IMR-90 (cell line): ENCODE measurements around the gene PSAP. TPM values are rescaled to one million over a fixed set of nuclear protein-coding genes. Genes with fewer than 3 reads are reported as not detected.

Experiments used
- ATAC-seq: fragments of 200-7000 bp; cut with Tn5 transposase; 2 replicates; pipeline ENCODE4 v1.9.1; 2020; ENCODE audit warnings: low read depth, mild to moderate bottlenecking, moderate library complexity
- BruUV-seq: library from RNA; stranded (reverse); fragments of 400-500 nt; replicated peaks from 2 replicates; lab custom pipeline; 2021; lab: Mats Ljungman, UMichigan
- CTCF ChIA-PET: fragments of 300-600 bp; formaldehyde crosslinking; extraction: SDS; loops from one replicate; lab custom pipeline; 2021; ENCODE audit warnings: antibody characterized with exemption; lab: Yijun Ruan, JAX
- POLR2A ChIA-PET: fragments of 300-600 bp; sonication (Branson Sonifier 250); formaldehyde crosslinking; loops from one replicate; lab custom pipeline; 2022; ENCODE audit warnings: antibody characterized with exemption; ENCODE audit not compliant: unreplicated experiment; lab: Charles Lee
- DNase-seq: peaks from one replicate; pipeline ENCODE4 v3.0.0; 2013
- H2AFZ ChIP-seq: replicated peaks from 2 replicates; pipeline ENCODE3; 2013; ENCODE audit warnings: low read length, mild to moderate bottlenecking; ENCODE audit not compliant: poor library complexity
- H2AK5ac ChIP-seq: 2 replicates; pipeline ENCODE4 v1.6.1; 2013; ENCODE audit warnings: low read depth, low read length, inconsistent platforms
- H2AK9ac ChIP-seq: replicated peaks from 2 replicates; pipeline ENCODE3; 2013; ENCODE audit warnings: mild to moderate bottlenecking, low read depth, low read length, moderate library complexity; ENCODE audit not compliant: poor library complexity
- H2BK120ac ChIP-seq: 2 replicates; pipeline ENCODE4 v1.6.1; 2013; ENCODE audit warnings: low read depth, low read length, inconsistent platforms
- H2BK15ac ChIP-seq: 3 replicates; pipeline ENCODE4 v1.6.1; 2013; ENCODE audit warnings: low read depth, low read length, inconsistent platforms
- H2BK20ac ChIP-seq: 2 replicates; pipeline ENCODE4 v1.6.1; 2013; ENCODE audit warnings: low read depth, mild to moderate bottlenecking, inconsistent platforms, low read length, moderate library complexity
- H2BK5ac ChIP-seq: 2 replicates; pipeline ENCODE4 v1.6.1; 2013; ENCODE audit warnings: mild to moderate bottlenecking, low read depth, low read length, inconsistent platforms; ENCODE audit not compliant: poor library complexity, severe bottlenecking
- H3K14ac ChIP-seq: replicated peaks from 2 replicates; pipeline ENCODE4 v1.6.1; 2013; ENCODE audit warnings: low read depth, low read length, inconsistent platforms
- H3K18ac ChIP-seq: 2 replicates; pipeline ENCODE4 v1.6.1; 2013; ENCODE audit warnings: low read depth, low read length, control low read depth
- H3K23ac ChIP-seq: 2 replicates; pipeline ENCODE4 v1.6.1; 2013; ENCODE audit warnings: low read depth, low read length, inconsistent platforms
- H3K27ac ChIP-seq: 2 replicates; pipeline ENCODE4 v1.5.1; 2013; ENCODE audit warnings: mild to moderate bottlenecking, control low read depth, low read length; ENCODE audit not compliant: insufficient read depth
- H3K27me3 ChIP-seq: 2 replicates; pipeline ENCODE4 v1.6.1; 2013; ENCODE audit warnings: low read length; ENCODE audit not compliant: control insufficient read depth, insufficient read depth
- H3K36me3 ChIP-seq: 2 replicates; pipeline ENCODE4 v1.6.1; 2013; ENCODE audit warnings: low read length, mixed read lengths; ENCODE audit not compliant: control insufficient read depth, insufficient read depth
- H3K4ac ChIP-seq: 2 replicates; pipeline ENCODE4 v1.6.1; 2013; ENCODE audit warnings: low read depth, low read length, inconsistent platforms
- H3K4me1 ChIP-seq: 2 replicates; pipeline ENCODE4 v1.6.1; 2013; ENCODE audit warnings: low read length, mixed read lengths; ENCODE audit not compliant: control insufficient read depth, insufficient read depth
- H3K4me2 ChIP-seq: 2 replicates; pipeline ENCODE4 v1.6.1; 2013; ENCODE audit warnings: low read depth, mild to moderate bottlenecking, control low read depth, low read length, moderate library complexity
- H3K4me3 ChIP-seq: 2 replicates; pipeline ENCODE4 v1.5.1; 2013; ENCODE audit warnings: low read depth, mild to moderate bottlenecking, control low read depth, low read length, moderate library complexity; ENCODE audit not compliant: insufficient read depth
- H3K56ac ChIP-seq: 2 replicates; pipeline ENCODE4 v1.6.1; 2013; ENCODE audit warnings: low read length, inconsistent platforms; ENCODE audit not compliant: insufficient read depth; ENCODE audit errors: extremely low read depth
- H3K79me1 ChIP-seq, 2 experiments: 2 replicates each; pipeline ENCODE4 v1.6.1; 2013; ENCODE audit warnings: low read length in 2 of 2, inconsistent platforms in 1 of 2, low read depth in 1 of 2
- H3K9ac ChIP-seq: 2 replicates; pipeline ENCODE4 v1.6.1; 2013; ENCODE audit warnings: low read depth, low read length, control low read depth
- H3K9me1 ChIP-seq: 2 replicates; pipeline ENCODE4 v1.6.1; 2013; ENCODE audit warnings: low read length, inconsistent platforms; ENCODE audit not compliant: insufficient read depth
- H3K9me3 ChIP-seq: 2 replicates; pipeline ENCODE4 v1.6.1; 2013; ENCODE audit warnings: low read length; ENCODE audit not compliant: control insufficient read depth, insufficient read depth
- H4K20me1 ChIP-seq: 2 replicates; pipeline ENCODE4 v1.6.1; 2013; ENCODE audit warnings: low read length, inconsistent platforms; ENCODE audit not compliant: insufficient read depth
- H4K5ac ChIP-seq: 2 replicates; pipeline ENCODE4 v1.6.1; 2013; ENCODE audit warnings: mild to moderate bottlenecking, low read depth, low read length, control low read depth
- H4K8ac ChIP-seq, 2 experiments: 2 replicates each; pipeline ENCODE4 v1.6.1; 2013; ENCODE audit warnings: low read depth in 2 of 2, low read length in 2 of 2, control low read depth in 1 of 2, inconsistent platforms in 1 of 2
- H4K91ac ChIP-seq: 2 replicates; pipeline ENCODE4 v1.6.1; 2013; ENCODE audit warnings: low read depth, low read length, inconsistent platforms; ENCODE audit not compliant: insufficient read depth
- BHLHE40 ChIP-seq: fragments of 150-350 bp; IDR thresholded peaks from 2 replicates; pipeline ENCODE4 v1.6.1; 2016; ENCODE audit warnings: mild to moderate bottlenecking, low read depth, low read length
- CEBPB ChIP-seq: IDR thresholded peaks from 2 replicates; pipeline ENCODE4 v1.6.1; 2012; ENCODE audit warnings: low read depth, low read length, improper control_type of control experiment
- CHD1 ChIP-seq: IDR thresholded peaks from 2 replicates; pipeline ENCODE4 v1.6.1; 2012; ENCODE audit warnings: low read depth, low read length, improper control_type of control experiment
- CTCF ChIP-seq: conservative IDR thresholded peaks from 2 replicates; pipeline ENCODE4 v1.5.1; 2012; ENCODE audit warnings: mild to moderate bottlenecking, low read depth, low read length, improper control_type of control experiment
- ELK1 ChIP-seq: fragments of 150-350 bp; IDR thresholded peaks from 2 replicates; pipeline ENCODE4 v1.6.1; 2016; ENCODE audit warnings: low read depth, mild to moderate bottlenecking, low read length, moderate library complexity, borderline replicate concordance
- FOS ChIP-seq: fragments of 150-350 bp; IDR thresholded peaks from 2 replicates; pipeline ENCODE4 v1.6.1; 2016; ENCODE audit warnings: low read depth, low read length
- MAFK ChIP-seq: IDR thresholded peaks from 2 replicates; pipeline ENCODE4 v1.6.1; 2012; ENCODE audit warnings: low read depth, low read length, improper control_type of control experiment
- MAZ ChIP-seq: IDR thresholded peaks from 2 replicates; pipeline ENCODE4 v1.6.1; 2012; ENCODE audit warnings: low read depth, mild to moderate bottlenecking, low read length, improper control_type of control experiment, moderate library complexity, borderline replicate concordance
- MXI1 ChIP-seq: IDR thresholded peaks from 2 replicates; pipeline ENCODE4 v1.6.1; 2012; ENCODE audit warnings: low read depth, mild to moderate bottlenecking, low read length, moderate library complexity, borderline replicate concordance
- NFE2L2 ChIP-seq: fragments of 150-350 bp; IDR thresholded peaks from 2 replicates; pipeline ENCODE4 v1.6.1; 2016; ENCODE audit warnings: low read depth, mild to moderate bottlenecking, low read length
- POLR2A ChIP-seq: IDR thresholded peaks from 2 replicates; pipeline ENCODE4 v1.6.1; 2012; ENCODE audit warnings: mild to moderate bottlenecking, low read depth, low read length
- RAD21 ChIP-seq: IDR thresholded peaks from 2 replicates; pipeline ENCODE4 v1.6.1; 2012; ENCODE audit warnings: low read length, improper control_type of control experiment
- RCOR1 ChIP-seq: IDR thresholded peaks from 2 replicates; pipeline ENCODE4 v1.6.1; 2012; ENCODE audit warnings: mild to moderate bottlenecking, low read length, improper control_type of control experiment; ENCODE audit not compliant: insufficient replicate concordance
- RFX5 ChIP-seq: IDR thresholded peaks from 2 replicates; pipeline ENCODE4 v1.8.0; 2012; ENCODE audit warnings: low read depth, mild to moderate bottlenecking, low read length, moderate library complexity
- SMC3 ChIP-seq: fragments of 150-350 bp; IDR thresholded peaks from 2 replicates; pipeline ENCODE4 v1.6.1; 2016; ENCODE audit warnings: low read depth, mild to moderate bottlenecking, antibody characterized with exemption, low read length, moderate library complexity
- USF2 ChIP-seq: fragments of 150-350 bp; IDR thresholded peaks from 2 replicates; pipeline ENCODE4 v1.6.1; 2017; ENCODE audit warnings: mild to moderate bottlenecking, antibody characterized with exemption, low read length, low read depth
- WGBS, 2 experiments: methylation state at CpG; one replicate each; pipeline versions ENCODE4 v1.1.5 to v1.1.7; 2013; ENCODE audit warnings: missing lambda C conversion rate in 2 of 2; ENCODE audit not compliant: insufficient read length in 1 of 2; ENCODE audit errors: extremely low coverage in 2 of 2; 5-methylcytosine and 5-hydroxymethylcytosine counted together
- dilution Hi-C: fragments of 300-500 bp; cut with HindIII; formaldehyde crosslinking; loops from one replicate; pipeline ENCODE4 v1.14.3; 2018; ENCODE audit warnings: low sequenced_read_pairs; ENCODE audit not compliant: unreplicated experiment
- in situ Hi-C: fragments of 300-500 bp; cut with MboI; formaldehyde crosslinking; loops from 3 replicates; pipeline ENCODE4 v1.14.3; 2019; ENCODE audit warnings: low sequenced_read_pairs, inconsistent platforms, mixed read lengths
- intact Hi-C: fragments of 100-400 bp; cut with micrococcal nuclease; formaldehyde crosslinking; loops from 2 replicates; pipeline ENCODE4 v1.10.0; 2022
- polyA plus RNA-seq, 3 experiments: library from polyadenylated mRNA; depleted of rRNA; stranded (reverse); fragments of >200 nt; gene quantifications; 2 replicates each; pipeline ENCODE4 v1.2.3, GENCODE V29; 2012; ENCODE audit warnings: low replicate concordance in 1 of 3
- total RNA-seq: library from RNA; depleted of rRNA; stranded (reverse); fragments of >200 nt; gene quantifications from 2 replicates; pipeline ENCODE4 v1.2.3, GENCODE V29; 2012

Gene PSAP
- total and polyA plus RNA-seq, 2 of the 4 experiments (the other 2 are of a cell fraction), result 216 to 876 TPM

GRCh38 chr10:71829896-71830295 lies 21.2 kb downstream of the PSAP start:
- Histone ChIP-seq H3K18ac (no peak overlapping the region), H3K4me3 (no peak overlapping the region), H4K5ac (no peak overlapping the region), H3K23ac (no peak overlapping the region), H3K9me3 (no peaks in the 10 kb centered on the region), H2BK15ac (no peak overlapping the region), H2BK120ac (no peak overlapping the region), H2BK5ac (no peak overlapping the region), H2BK20ac (no peak overlapping the region), H4K91ac (no peak overlapping the region), H3K79me1 (peaks cover 21 to 52% of the 10 kb centered on the region in 2 experiments), H3K36me3 (peaks cover 58% of the 10 kb centered on the region), H3K4me2 (no peak overlapping the region), H3K56ac (no peak overlapping the region), H3K9me1 (peaks cover 15% of the 10 kb centered on the region), H3K9ac (no peak overlapping the region), H2AFZ (no peak overlapping the region), H3K14ac (no peak overlapping the region), H3K27ac (no peak overlapping the region), H3K27me3 (no peaks in the 10 kb centered on the region), H2AK5ac (no peak overlapping the region), H2AK9ac (no peak overlapping the region), H3K4ac (no peak overlapping the region), H3K4me1 (peaks cover 4% of the 10 kb centered on the region; the same call in 1 of the 2 replicates), H4K8ac (no peak overlapping the region), H4K20me1 (peaks cover 55% of the 10 kb centered on the region)
- no TSS peak for BruUV-seq
- ChIA-PET POLR2A (no interaction called here), CTCF (no interaction called here)
- no peak for DNase-seq
- in situ Hi-C loops (no loop called here), dilution Hi-C loops (no loop called here), intact Hi-C loops (no loop called here)
- TF ChIP-seq NFE2L2, result no peak
- no peak for TF ChIP-seq CEBPB
- TF ChIP-seq MAFK, result no peak
- TF ChIP-seq RFX5, result no peak
- TF ChIP-seq CTCF, result no peak
- no peak for TF ChIP-seq RAD21
- TF ChIP-seq CHD1, result no peak
- no peak for TF ChIP-seq SMC3
- TF ChIP-seq POLR2A, result no peak
- TF ChIP-seq BHLHE40, result no peak
- no peak for TF ChIP-seq MAZ
- TF ChIP-seq MXI1, result no peak
- TF ChIP-seq ELK1, result no peak
- TF ChIP-seq FOS, result no peak
- no peak for TF ChIP-seq USF2
- TF ChIP-seq RCOR1, result no peak
- WGBS, 2 experiments, result 100% methylated on average over 1 of the region's 5 CpGs; no CpG with 5 or more reads in 1 of the 2 experiments
- ATAC-seq, result no peak
